HS-27A (cell line): ENCODE data around the gene TCP11.
"Not testable (repeated sequence)": the region's sequence is repeated elsewhere in the genome, so short reads cannot be mapped to it uniquely, and the experiment has no call there.

Source experiments
- DNase-seq: peaks from one replicate; pipeline ENCODE4 v3.0.0-alpha.2; 2012; ENCODE audit warnings: low read depth, missing footprints

Gene TCP11

DNA sequence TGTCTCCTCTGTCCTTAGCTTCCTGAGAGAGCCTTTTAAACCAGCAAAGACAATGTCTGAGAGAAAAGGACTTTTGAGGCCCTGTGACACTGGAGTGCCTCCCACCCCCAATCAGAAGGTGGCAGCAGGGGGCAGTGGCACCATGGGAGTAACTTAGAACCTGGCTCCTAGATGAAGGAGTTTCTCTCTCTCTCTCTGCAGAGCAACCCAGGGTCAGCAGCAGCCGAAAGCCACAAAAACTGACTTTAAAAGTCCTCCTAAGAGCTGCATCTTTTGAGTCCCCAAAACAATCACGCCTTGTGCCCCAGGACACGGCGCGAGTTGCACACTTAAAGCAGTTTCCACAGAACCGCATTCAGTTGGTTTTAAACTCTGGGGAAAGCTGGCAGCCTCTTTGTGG lies 5.3 kb upstream of the TCP11 start:
- DNase-seq: no peak

DNA sequence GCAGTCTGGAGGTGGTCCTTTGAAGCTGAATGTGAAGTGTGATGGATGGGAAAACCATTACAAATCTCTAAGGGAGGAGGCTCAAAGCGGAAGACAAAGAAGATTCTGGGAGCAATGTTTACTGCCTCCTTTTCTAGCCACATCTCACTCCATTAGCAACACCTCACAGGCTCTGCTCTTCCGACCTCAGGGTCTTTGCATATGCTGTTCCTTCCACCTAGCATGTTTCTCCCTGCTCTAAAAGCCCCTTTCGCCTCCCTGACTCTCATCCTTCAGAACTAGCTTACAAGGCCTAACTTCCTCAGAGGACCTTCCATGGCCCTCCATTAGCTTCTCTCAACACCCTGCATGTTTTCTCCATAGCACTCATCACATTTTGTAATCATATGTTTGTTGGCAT lies 4.6 kb upstream of the TCP11 start:
- DNase-seq: no peak

DNA sequence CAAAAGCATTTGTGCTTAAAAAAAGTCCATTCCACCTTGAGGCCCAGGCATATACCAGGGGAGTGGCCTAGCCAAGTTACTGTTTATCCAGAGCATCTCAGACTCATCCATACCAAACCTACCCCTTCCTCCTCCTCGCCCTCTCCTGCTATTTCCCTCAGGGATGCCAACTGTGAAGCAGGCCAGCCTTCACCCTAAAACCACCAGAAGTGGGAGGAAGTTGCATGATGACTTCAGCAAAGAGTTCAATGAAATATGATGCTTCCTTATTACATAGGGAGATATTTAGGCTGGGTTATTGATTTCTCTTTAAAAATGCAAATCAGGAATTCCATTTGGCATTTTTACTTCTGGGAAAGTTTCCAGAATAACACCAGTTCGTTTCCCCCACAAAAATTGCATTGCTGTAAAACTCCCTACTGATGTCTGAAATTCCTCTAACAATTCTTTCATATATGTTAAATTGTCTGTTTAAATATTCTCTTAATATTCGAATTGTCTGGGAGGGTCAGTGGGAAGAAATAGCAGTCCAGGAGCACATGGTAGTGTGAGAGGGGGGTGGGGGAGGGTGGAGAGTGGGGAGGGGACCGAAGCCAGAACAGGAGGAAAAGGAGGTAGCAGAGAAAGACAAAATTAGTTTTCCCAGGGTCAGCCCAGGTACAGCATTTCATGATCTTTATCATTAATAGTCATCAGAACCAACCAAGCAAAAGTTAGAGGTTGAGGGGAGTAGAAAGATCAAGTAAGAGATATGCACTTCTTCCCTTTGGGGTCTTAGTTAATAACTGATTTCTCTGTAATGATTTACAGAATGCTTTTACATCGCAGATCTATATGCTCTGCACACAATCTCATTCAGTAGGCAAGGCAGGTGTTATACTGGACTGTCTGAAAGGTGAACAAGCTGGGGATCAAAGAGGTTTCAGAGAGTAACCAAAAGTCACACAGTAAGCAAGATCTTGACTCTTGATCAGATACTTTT lies 1.7 kb upstream of the TCP11 start:
- DNase-seq: no peak

DNA sequence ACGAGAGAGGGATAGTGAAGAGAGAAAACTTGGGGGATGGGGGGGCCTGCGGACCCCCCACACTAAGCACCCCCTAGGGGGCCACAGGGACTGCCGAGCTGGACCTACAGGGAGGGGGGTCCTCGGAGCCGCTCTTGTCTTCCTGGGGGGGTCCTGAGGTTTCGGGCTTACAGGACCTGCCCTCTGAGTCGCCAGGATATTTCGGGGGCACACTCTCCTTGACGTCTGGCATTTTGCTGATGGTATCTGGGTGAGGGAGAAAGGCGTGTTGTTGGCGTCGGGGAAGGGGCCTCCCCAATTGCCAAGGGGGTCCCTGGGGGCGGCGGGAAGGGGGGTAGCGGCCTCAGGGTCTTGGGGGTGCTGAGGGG lies 516 bp downstream of the TCP11 start:
- DNase-seq: no peak

DNA sequence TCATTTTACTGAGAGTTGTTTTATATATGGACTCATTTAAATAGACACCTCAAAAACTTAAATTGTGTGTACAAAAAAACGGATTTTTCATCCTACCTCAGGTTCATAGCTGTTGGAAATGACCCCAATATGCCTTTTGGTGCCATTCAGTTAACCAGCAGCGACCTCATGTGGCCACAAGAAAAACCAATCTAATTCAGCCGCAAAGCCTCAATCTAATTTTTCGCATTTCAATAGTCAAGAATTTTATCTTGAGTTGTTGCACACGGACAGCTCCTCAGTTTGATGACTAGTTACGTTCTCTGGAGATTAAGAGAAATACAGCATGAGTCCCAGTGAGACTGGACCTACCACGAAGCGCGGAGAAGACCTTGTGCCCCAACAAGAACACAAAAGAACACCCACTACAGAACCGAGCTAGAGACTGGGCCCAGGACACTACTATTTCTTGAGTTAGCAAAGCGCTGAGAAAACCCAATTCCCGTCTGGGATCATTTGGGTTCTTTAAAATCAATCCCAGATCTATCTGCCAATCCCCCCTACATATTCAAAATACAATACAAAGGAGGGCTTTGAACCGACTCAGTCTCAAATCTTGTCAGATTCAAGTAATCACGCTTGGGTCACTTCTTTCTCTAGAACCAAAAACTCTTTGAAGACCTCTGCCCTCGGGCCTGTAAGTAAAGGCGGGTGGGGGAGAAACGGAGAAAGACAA lies 1.1 kb downstream of the TCP11 start:
- peak; percentile 24 for DNase-seq

DNA sequence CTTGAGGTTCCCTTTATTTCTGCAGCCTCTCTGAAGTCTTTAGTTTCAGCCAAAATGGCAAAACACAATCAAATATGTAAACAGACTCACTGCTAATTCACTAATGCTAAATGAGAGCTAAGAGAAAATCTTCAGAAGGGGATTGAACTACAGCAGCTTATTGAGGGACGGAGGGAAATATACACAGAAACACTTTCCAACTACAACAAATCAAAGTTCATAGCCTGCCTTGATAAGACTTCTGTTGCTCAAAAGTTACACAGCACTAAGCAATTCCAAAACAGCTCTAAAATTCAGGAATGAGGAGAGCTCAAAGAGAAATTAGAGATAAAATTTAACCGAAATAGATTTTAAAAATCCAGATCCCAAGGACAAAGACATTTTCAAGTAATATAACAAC lies 1.7 kb downstream of the TCP11 start:
- DNase-seq: no peak

DNA sequence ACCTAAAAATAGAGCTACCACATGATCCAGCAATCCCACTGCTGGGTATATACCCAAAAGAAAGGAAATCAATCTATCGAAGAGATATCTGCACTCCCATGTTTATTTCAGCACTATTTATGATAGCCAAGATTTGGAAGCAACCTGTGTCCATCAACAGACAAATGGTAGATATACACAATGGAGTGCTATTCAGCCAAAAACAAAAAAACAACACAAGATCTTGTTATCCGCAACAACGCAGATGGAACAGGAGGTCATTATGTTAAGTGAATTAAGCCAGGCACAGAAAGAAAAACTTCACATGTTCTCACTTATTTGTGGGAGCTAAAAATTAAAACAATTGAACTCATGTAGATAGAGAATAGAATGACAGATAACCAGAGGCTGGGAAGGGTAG lies 2.9 kb downstream of the TCP11 start:
- DNase-seq: not testable (repeated sequence)

DNA sequence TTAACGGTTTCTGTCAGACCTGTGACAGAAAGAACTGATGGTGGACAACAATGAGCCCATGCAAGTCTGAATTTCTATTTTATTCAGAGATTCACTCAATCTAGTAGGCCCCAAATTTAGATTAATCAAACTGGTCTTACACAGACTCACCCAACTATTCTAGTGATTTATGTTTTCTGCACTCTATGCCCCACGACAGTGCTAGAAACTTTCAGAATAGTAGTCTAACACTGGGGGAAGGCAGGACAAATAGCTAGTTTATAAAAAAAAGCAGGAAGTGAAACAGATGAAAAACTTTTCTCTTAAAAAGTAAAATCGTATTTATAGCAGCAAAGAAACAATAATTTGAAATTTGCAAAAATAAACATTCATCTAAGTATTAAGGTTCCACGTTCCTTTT lies 5.0 kb downstream of the TCP11 start:
- DNase-seq: no peak

DNA sequence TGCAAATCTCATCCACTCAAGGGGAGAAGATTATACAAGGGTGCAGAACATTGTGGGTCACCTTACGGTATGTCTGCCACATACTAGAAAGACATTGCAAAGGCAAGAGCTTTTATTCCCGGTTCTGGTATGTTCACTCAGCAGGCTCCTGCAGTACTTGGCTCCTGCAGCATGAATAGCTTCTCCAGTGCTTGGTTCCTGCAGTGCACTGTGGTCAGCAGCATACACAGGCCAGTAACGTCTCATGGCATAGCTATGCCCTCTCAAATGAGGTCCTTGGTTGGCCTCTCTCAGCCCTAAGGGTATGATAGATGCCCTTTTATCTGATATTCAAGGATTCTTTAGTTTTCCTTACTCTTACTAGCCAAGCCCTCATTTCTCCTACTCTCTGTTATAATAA lies 12.6 kb downstream of the TCP11 start:
- no peak for DNase-seq

DNA sequence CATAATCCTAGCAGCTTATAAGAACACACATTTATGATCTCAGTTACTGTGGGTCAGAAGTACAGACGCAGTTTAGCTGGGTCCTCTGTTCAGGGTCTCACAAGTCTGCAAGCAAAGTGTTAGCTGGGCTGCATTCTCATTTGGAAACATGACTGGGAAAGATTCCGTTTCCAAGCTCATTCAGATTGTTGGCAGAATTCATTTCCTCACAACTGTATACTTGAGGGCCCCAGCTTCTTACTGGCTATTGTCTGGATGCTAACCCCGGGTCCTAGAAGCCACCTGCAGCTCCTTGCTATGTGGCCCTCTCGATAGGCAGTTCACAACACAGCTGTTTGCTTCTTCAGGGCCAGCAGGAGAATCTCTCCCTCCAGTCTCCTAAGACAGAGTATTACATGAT lies 13.1 kb downstream of the TCP11 start:
- DNase-seq: no peak

DNA sequence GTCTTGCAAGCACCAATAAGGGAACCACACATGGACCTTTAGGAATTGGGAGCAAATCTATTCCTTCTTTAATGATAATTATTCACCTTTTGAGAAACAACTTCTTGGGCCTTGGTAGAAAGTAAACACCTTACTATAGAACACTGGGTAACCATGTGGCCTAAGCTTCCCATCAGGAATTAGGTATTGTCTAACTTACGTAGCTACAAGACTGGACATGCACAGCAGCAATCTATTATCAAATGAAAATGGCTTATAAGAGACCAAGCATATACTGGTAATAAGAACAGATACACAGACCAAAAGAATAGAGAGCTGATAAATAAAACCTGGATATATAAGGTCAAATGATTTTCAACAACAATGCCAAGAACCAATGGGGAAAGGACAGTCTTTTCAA lies 16.8 kb downstream of the TCP11 start:
- DNase-seq: no peak

DNA sequence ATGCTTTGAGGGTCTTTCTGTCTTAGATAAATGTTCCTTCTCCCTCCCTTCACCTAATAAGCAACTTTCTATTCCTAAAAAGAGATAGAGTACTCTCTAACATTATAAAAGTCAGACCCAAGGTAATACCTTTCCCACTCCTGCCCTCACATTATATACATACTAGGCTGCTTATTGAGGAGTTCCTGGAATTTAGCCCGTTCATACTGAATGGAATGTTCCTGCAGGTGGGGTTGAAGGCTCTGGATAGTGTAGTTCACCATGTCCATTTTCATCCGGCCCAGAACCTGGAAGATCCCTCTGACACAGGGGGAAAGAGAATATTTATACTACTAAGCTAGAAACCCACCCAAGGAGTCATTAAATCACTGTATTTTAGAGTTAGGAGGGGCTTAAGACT lies 20.4 kb downstream of the TCP11 start:
- no peak for DNase-seq

DNA sequence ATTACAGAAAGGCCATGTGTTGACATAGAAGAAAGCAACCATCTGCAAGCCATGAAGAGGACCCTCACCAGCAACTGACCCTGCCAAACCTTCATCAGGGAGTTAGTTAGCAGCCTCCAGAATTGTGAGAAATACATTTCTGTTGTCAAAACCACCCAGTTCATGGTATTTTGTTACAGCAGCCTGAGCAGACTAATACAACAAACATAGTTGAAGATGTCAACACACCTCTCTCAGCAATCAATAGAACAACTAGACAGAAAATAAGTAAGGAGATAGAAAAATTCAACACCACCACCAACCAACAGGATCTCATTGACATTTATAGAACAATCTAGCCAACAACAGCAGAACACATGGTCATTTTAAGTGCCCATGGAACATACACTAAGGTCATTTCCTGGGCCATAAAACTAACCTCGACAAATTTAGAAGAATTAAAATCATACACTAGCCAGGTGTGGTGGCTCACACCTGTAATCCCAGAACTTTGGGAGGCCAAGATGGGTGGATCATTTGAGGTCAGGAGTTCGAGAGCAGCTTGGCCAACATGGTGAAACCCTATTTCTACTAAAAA lies 32.7 kb downstream of the TCP11 start:
- DNase-seq: no peak

DNA sequence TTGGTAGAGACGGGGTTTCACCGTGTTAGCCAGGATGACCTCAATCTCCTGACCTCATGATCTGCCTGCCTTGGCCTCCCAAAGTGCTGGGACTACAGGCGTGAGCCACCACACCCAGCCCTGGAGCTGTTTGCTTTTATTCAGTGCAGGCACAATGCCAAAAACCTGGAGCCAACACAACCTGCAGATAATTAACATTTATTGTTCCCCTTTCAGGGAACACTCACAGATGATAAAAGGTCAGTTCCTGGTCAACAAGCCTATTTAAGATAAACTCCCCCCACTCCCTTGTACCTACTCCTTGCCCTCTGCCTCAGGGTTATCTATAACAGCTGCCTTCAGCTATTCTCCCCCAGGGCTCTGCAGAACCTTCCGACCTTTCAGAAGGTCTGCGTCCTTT lies 33.4 kb downstream of the TCP11 start:
- DNase-seq: not testable (repeated sequence)

DNA sequence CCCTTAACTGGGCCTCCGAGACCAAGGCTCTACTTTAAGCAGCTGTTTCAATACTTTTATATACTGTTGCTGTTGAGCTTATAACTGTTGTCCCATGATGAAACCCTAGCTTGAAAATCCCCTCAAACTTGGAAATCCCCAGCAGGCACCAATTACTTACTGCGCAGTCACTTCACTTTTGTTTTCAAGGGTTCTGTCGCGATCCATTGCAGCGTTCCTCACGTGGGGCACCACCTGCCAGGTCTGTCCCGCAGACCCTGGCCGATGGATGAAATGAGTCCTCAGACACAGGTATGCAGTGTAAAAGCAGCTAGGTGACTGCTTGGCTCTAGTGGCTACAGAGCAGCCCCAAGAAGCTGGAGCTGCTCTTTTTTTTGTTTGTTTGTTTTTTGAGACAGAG lies 33.9 kb downstream of the TCP11 start:
- DNase-seq: not testable (repeated sequence)

DNA sequence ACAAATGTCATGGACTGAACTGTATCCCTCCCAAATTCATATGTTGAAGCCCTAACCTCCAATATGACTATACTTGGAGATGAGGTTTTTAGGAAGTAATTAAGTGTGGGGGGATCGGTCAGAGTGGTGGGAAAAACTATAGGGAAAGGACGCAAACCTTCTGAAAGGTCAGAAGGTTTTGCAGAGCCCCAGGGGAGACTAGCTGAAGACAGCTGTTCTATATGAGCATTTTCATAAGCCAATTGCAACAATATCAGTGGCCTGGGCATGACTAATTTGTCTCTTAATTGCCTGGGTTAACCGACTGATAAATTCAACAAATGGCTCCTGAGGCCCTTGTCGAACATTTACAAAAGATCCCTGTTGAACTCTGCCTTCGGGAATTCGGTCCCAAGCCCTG lies 35.1 kb downstream of the TCP11 start:
- DNase-seq: not testable (repeated sequence)

DNA sequence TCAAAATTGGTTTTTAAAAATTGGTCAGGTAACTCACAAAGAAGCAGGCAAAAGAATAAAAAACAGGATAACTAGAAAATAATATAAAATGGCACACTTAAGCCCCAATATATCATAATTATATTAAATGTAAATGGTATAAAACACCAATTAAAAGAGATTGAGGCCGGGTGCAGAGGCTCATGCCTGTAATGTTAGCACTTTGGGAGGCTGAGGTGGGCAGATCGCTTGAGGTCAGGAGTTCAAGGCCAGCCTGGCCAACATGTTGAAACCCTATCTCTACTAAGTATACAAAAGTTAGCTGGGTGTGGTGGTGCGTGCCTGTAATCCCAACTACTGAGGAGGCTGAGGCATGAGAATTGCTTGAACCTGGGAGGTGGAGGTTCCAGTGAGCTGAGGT lies 36.1 kb downstream of the TCP11 start:
- DNase-seq: no peak

DNA sequence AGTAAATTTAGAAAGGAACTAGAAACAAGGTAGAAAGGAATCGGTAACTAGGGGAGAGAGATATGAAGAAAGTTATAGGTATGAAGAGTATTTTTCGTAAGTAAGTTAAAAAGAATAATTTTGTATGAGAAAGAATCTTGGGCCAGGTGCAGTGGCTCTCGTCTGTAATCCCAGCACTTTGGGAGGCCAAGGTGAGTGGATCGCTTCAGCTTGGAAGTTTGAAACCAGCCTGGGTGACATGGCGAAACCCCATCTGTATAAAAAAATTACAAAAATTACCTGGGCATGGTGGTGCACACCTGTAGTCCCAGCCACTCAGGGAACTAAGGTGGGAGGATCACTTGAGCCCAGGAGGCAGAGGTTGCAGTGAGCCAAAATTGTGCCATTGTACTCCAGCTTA lies 42.0 kb downstream of the TCP11 start:
- no peak for DNase-seq

DNA sequence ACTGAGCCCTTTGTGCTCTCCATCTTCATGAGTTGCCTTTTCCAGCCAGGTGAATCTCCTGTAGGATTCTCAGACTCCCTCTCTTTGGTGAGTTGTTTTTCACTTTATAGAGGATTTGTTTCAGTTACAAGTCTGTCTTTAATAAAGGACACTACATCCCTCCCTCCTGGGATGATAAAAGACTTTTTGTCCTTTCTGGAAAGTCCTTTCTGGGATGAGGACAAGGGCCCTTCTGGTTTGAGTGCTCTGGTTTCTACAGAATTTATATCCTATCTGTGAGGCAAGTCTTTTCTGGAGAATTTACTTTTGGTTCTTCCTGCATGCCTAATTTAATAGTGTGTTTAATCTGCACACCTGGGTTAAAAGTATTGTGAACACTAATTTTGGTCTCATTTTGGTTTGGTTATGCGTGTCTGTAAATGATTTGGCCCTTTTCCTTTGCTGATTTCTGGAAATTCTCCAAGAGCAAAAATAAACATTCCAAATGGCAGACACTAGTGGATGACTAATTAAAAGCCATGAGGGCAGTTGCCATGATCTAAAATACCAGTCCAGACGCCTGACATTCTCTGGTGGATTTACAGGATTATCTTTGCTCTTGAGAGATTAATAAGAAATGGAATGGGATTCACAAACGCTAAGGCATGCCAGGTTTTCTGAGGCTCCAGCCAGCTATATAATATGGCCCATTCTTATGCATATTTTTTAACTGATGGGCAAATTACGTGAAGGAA lies 44.8 kb downstream of the TCP11 start:
- peak; percentile 90 for DNase-seq

DNA sequence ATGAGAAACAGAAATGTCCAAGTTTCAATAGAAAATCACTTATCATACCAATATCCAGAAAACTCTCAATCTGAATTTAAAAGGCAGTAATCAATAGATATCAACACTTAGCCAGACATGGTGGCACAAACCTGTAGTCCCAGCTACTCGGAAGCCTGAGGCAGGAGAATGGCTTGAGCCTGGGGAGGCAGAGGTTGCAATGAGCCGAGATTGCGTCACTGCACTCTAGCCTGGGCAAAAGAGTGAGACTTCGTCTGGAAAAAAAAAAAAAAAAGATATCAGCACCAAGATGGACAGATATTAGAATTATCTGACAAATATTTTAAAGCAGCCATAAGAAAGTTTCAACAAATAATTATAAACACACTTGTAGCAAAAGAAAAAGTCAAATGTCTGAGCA lies 47.0 kb downstream of the TCP11 start:
- DNase-seq: no peak

DNA sequence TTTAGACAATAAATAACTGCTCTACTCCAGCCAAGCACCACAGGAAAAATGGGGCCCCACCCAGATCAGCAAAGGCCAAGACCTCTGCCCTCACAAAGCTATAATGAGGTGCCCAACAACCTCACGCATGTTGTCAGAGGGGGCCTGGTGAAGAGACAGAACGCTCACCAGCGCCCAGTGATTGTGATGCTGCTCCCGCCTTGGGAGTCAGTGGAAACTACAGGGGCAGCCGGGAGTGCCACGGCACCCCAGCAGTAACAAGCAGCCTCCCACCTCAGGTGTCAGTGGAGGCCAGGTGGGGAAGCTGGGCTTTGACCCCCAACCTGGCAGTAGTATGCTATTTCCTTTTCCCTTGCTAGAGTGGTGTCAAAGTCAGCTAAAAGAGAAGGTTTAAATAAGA lies 47.4 kb downstream of the TCP11 start:
- no peak for DNase-seq

DNA sequence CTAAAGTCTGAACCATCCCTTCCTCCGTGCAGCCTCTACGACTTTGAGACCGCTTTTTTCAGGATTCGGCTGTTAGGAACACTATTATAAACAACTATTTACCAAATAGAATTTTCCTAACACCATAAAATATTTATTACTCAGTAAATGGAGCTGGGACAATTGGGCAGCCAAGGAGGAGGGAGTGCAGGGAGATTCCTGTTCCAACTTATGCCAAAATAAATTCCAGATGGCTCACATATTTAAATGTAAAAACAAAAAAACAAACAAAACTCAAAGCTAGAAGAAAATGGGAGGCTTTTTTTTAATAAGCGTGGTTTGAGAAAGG lies 48.1 kb downstream of the TCP11 start:
- no peak for DNase-seq
